ENCODE results near the gene ST14.
"Not testable (repeated sequence)": the region's sequence is repeated elsewhere in the genome, so short reads cannot be mapped to it uniquely, and the experiment has no call there.

The ST14 gene

GRCh38 chr11:130189492-130190210 lies 30.1 kb downstream of the ST14 start:
- no peak for DNase-seq

- DNase-seq, result no peak
These were observed 30.8 kb downstream of the ST14 start for GRCh38 chr11:130190371-130190881.

- no peak for DNase-seq
These were observed 32.3 kb downstream of the ST14 start for GRCh38 chr11:130191896-130192295.

GRCh38 chr11:130192845-130193267 lies 33.3 kb downstream of the ST14 start:
- no peak for DNase-seq

GRCh38 chr11:130193551-130193950 lies 34.0 kb downstream of the ST14 start:
- DNase-seq, result not testable (repeated sequence)

GRCh38 chr11:130194241-130195023 lies 34.9 kb downstream of the ST14 start:
- no peak for DNase-seq

- DNase-seq, result no peak
These were observed 37.9 kb downstream of the ST14 start for GRCh38 chr11:130197386-130198035.

GRCh38 chr11:130198292-130198691 lies 38.7 kb downstream of the ST14 start:
- no peak for DNase-seq

- DNase-seq, result no peak
These were observed 39.4 kb downstream of the ST14 start for GRCh38 chr11:130198964-130199363.

- no peak for DNase-seq
These were observed 40.2 kb downstream of the ST14 start for GRCh38 chr11:130199792-130200191.

GRCh38 chr11:130201026-130201425 lies 41.4 kb downstream of the ST14 start:
- DNase-seq, result no peak

GRCh38 chr11:130202009-130202817 lies 42.6 kb downstream of the ST14 start:
- DNase-seq, result no peak

- DNase-seq, result no peak
These were observed 43.5 kb downstream of the ST14 start for GRCh38 chr11:130202818-130203689.

GRCh38 chr11:130203766-130204702 lies 44.5 kb downstream of the ST14 start:
- DNase-seq, result no peak

- no peak for DNase-seq
These were observed 45.1 kb downstream of the ST14 start for GRCh38 chr11:130204703-130205095.

- no peak for DNase-seq
These were observed 46.6 kb downstream of the ST14 start for GRCh38 chr11:130206141-130206540.

GRCh38 chr11:130208241-130209127 lies 48.9 kb downstream of the ST14 start:
- no peak for DNase-seq

- DNase-seq, result no peak
These were observed 49.7 kb downstream of the ST14 start for GRCh38 chr11:130209128-130209932.

Data from CD4-positive, alpha-beta T cell treated with Interleukin-12 subunit alpha and Interleukin-12 subunit beta, for 1 hour (primary cell).